Activated CD4-positive, alpha-beta T cell treated with anti-CD3 and anti-CD28 coated beads for 48 hours (primary cell): ENCODE measurements around the gene TMEM92.

Experiments used
- DNase-seq: peaks from one replicate; pipeline ENCODE4 v3.0.0-alpha.2; 2020

The TMEM92 gene

GRCh38 chr17:50274142-50274896 is at the start of gene TMEM92:
Gene TMEM92, plus strand, starts transcription at chr17:50274466. Its CDS starts 36 bp downstream, at chr17:50274502.
- DNase-seq: no peak

- DNase-seq: no peak
Measured at GRCh38 chr17:50225701-50226240, 48.5 kb upstream of the TMEM92 start.

- DNase-seq: no peak
Measured at GRCh38 chr17:50234581-50234980, 39.7 kb upstream of the TMEM92 start.

GRCh38 chr17:50237901-50238300 is 36.4 kb upstream of the TMEM92 start:
- DNase-seq: no peak

GRCh38 chr17:50238601-50239280 is 35.5 kb upstream of the TMEM92 start:
- no peak for DNase-seq

GRCh38 chr17:50239937-50240336 is 34.3 kb upstream of the TMEM92 start:
- no peak for DNase-seq

GRCh38 chr17:50240851-50241250 is 33.4 kb upstream of the TMEM92 start:
- DNase-seq: no peak

- no peak for DNase-seq
Measured at GRCh38 chr17:50241431-50241830, 32.8 kb upstream of the TMEM92 start.

- no peak for DNase-seq
Measured at GRCh38 chr17:50244771-50245170, 29.5 kb upstream of the TMEM92 start.

- no peak for DNase-seq
Measured at GRCh38 chr17:50248255-50248654, 26.0 kb upstream of the TMEM92 start.

- DNase-seq: no peak
Measured at GRCh38 chr17:50252781-50253180, 21.5 kb upstream of the TMEM92 start.

- no peak for DNase-seq
Measured at GRCh38 chr17:50255766-50256635, 18.3 kb upstream of the TMEM92 start.

- no peak for DNase-seq
Measured at GRCh38 chr17:50256826-50257618, 17.2 kb upstream of the TMEM92 start.

GRCh38 chr17:50257676-50258224 is 16.5 kb upstream of the TMEM92 start:
- DNase-seq: no peak

- no peak for DNase-seq
Measured at GRCh38 chr17:50258647-50259476, 15.4 kb upstream of the TMEM92 start.

GRCh38 chr17:50259477-50260324 is 14.6 kb upstream of the TMEM92 start:
- no peak for DNase-seq

- no peak for DNase-seq
Measured at GRCh38 chr17:50260501-50260911, 13.8 kb upstream of the TMEM92 start.

GRCh38 chr17:50261051-50261915 is 13.0 kb upstream of the TMEM92 start:
- DNase-seq: no peak
